Right kidney (tissue), 1 donor: ENCODE results near the gene ELL.

Experiments
- DNase-seq: peaks from one replicate; pipeline ENCODE4 v3.0.0-alpha.2; 2016

The ELL gene

GRCh38 chr19:18433735-18434398, 88.0 kb downstream of the ELL start:
- peak; percentile 56 for DNase-seq

GRCh38 chr19:18433015-18433691, 88.7 kb downstream of the ELL start:
- peak; percentile 81 for DNase-seq

- no peak for DNase-seq
These were observed 89.4 kb downstream of the ELL start for GRCh38 chr19:18432275-18433014.

GRCh38 chr19:18431351-18432197, 90.3 kb downstream of the ELL start:
- peak; percentile 37 for DNase-seq

- DNase-seq: peak; percentile 12
These were observed 91.3 kb downstream of the ELL start for GRCh38 chr19:18430417-18431144.

GRCh38 chr19:18429717-18430416, 92.0 kb downstream of the ELL start:
- peak; percentile 21 for DNase-seq

- peak; percentile 88 for DNase-seq
These were observed 92.8 kb downstream of the ELL start for GRCh38 chr19:18428787-18429674.

- DNase-seq: peak; percentile 33
These were observed 93.6 kb downstream of the ELL start for GRCh38 chr19:18428173-18428786.

GRCh38 chr19:18427743-18428113, 94.1 kb downstream of the ELL start:
- no peak for DNase-seq

- no peak for DNase-seq
These were observed 94.7 kb downstream of the ELL start for GRCh38 chr19:18427080-18427742.

GRCh38 chr19:18426416-18426767, 95.5 kb downstream of the ELL start:
- DNase-seq: no peak

GRCh38 chr19:18425515-18426415, 96.1 kb downstream of the ELL start:
- DNase-seq: no peak

- peak; percentile 7 for DNase-seq
These were observed 96.9 kb downstream of the ELL start for GRCh38 chr19:18424890-18425514.

GRCh38 chr19:18424122-18424889, 97.6 kb downstream of the ELL start:
- no peak for DNase-seq

GRCh38 chr19:18423258-18424020, 98.4 kb downstream of the ELL start:
- DNase-seq: peak; percentile 6
